Right atrium auricular region (tissue), 2 donors: Measurements from ENCODE around the gene CLCN5. TPM values are rescaled to one million over a fixed set of nuclear protein-coding genes. Genes with fewer than 3 reads are reported as not detected.

Source experiments
- DNase-seq: peaks from one replicate; pipeline ENCODE4 v3.0.0-alpha.2; 2019; ENCODE audit warnings: low spot score
- H3K27ac ChIP-seq, 2 donors: fragments of 200-600 bp; sonication (generic); 1 replicate in 1 of 2; 2 replicates in 1 of 2; pipeline ENCODE4 v1.5.1; 2016 to 2019
- H3K27me3 ChIP-seq, 2 donors: fragments of 200-600 bp; sonication (generic); one replicate each; pipeline versions ENCODE4 v1.5.1 to v1.6.0; 2017 to 2019
- H3K36me3 ChIP-seq: fragments of 200-600 bp; sonication (generic); one replicate; pipeline ENCODE4 v1.5.1; 2016
- H3K4me1 ChIP-seq, 2 donors: fragments of 200-600 bp; sonication (generic); one replicate each; pipeline versions ENCODE4 v1.5.1 to v1.6.0; 2017 to 2019
- H3K4me3 ChIP-seq, 2 donors: fragments of 200-600 bp; sonication (generic); 1 replicate in 1 of 2; 2 replicates in 1 of 2; pipeline ENCODE4 v1.5.1; 2017 to 2019; ENCODE audit warnings: mild to moderate bottlenecking in 1 of 2, moderate library complexity in 1 of 2
- H3K9me3 ChIP-seq, 2 donors: fragments of 200-600 bp; sonication (generic); one replicate each; pipeline ENCODE4 v1.5.1; 2019
- total RNA-seq, 2 donors: library from RNA; depleted of rRNA; stranded (reverse); fragments of >200 nt; gene quantifications; one replicate each; pipeline ENCODE4 v1.1.0, GENCODE V29; 2016
- TF ChIP-seq, protein P1 (sequence below), 2 donors: fragments of 200-600 bp; sonication (generic); IDR thresholded peaks; one replicate each; pipeline ENCODE4 v1.5.1; 2019; ENCODE audit warnings: antibody characterized with exemption in 2 of 2

CLCN5 gene
- total RNA-seq, 2 donors from 2014 or later = 1.9 to 3.1 TPM

DNA sequence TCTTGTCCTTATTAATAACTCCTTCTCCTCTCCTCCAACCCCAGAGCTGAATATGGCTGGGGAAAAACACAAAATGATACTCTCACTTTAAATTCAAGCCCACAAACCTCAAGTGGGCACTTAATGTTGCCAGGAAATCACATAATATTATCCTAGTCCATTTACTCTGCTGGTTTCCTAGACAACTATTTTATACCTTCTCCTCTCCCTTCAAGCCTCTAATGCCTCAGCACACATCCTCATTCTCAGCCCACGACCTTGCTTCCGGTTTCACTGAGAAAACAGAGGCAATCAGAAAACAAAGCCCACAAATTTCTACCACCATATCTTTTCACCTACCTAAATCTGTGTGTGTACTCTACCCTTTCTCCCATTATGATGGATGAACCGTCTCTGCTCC, 12.1 kb upstream of the CLCN5 start:
- Histone ChIP-seq H3K27ac (no peak overlapping the region), H3K4me1 (no peaks in the 10 kb centered on the region), H3K9me3 (peaks cover 0 to 2% of the 10 kb centered on the region in 2 donors), H3K4me3 (no peak overlapping the region), H3K27me3 (no peaks in the 10 kb centered on the region), H3K36me3 (no peaks in the 10 kb centered on the region)
- no peak for DNase-seq
- TF ChIP-seq, protein P1, sequence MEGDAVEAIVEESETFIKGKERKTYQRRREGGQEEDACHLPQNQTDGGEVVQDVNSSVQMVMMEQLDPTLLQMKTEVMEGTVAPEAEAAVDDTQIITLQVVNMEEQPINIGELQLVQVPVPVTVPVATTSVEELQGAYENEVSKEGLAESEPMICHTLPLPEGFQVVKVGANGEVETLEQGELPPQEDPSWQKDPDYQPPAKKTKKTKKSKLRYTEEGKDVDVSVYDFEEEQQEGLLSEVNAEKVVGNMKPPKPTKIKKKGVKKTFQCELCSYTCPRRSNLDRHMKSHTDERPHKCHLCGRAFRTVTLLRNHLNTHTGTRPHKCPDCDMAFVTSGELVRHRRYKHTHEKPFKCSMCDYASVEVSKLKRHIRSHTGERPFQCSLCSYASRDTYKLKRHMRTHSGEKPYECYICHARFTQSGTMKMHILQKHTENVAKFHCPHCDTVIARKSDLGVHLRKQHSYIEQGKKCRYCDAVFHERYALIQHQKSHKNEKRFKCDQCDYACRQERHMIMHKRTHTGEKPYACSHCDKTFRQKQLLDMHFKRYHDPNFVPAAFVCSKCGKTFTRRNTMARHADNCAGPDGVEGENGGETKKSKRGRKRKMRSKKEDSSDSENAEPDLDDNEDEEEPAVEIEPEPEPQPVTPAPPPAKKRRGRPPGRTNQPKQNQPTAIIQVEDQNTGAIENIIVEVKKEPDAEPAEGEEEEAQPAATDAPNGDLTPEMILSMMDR (IDR thresholded peaks at IDR 0.05) = no peak

DNA sequence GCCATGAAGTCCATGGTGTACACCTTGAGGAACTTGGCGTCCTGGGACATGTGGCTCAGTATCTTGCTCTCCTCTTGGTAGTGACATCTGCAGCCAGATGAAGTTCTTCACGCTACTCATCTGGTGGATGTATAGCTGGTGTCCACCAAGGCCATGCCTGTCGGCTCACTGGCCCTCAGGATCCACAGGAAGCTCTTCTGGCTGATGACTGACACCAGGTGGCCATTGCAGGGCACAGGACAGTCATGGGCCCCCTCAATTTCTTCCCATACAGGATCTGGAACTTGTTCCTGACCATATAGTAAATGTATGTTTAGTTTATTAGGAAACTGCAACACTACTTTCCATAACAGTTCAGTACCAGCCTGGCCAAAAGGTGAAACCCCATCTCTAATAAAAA, 10.3 kb upstream of the CLCN5 start:
- H3K4me3 ChIP-seq = no peak overlapping the region
- TF ChIP-seq, protein P1 (IDR thresholded peaks at IDR 0.05) = no peak
- H3K36me3 ChIP-seq = no peaks in the 10 kb centered on the region
- no peak for DNase-seq
- H3K27ac ChIP-seq = no peak overlapping the region
- no peaks in the 10 kb centered on the region for H3K9me3 ChIP-seq
- no peaks in the 10 kb centered on the region for H3K27me3 ChIP-seq
- H3K4me1 ChIP-seq = no peaks in the 10 kb centered on the region

DNA sequence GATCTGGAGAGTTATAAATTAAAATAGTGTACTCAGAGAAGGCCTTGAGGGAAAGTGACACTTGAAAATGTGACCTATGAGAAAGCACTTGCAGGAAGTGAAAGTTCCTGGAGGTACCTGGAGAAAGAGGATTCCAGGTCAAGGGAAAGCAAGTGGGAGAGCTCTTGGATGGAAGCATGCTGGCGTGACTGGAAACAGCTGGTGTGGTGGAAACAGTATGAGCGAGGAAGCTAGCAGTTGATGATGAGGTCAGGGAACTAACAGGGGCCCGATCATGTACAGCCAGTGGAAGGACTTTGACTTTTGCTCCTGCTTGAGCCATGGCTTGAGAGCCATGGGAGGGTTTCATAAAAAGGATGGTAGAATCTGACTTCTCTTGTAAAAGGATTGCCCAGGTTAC, 9.5 kb upstream of the CLCN5 start:
- DNase-seq = no peak
- no peaks in the 10 kb centered on the region for H3K36me3 ChIP-seq
- no peaks in the 10 kb centered on the region for H3K4me1 ChIP-seq
- TF ChIP-seq, protein P1 (IDR thresholded peaks at IDR 0.05) = no peak
- H3K27ac ChIP-seq = no peak overlapping the region
- no peaks in the 10 kb centered on the region for H3K9me3 ChIP-seq
- H3K27me3 ChIP-seq = no peaks in the 10 kb centered on the region
- no peak overlapping the region for H3K4me3 ChIP-seq

DNA sequence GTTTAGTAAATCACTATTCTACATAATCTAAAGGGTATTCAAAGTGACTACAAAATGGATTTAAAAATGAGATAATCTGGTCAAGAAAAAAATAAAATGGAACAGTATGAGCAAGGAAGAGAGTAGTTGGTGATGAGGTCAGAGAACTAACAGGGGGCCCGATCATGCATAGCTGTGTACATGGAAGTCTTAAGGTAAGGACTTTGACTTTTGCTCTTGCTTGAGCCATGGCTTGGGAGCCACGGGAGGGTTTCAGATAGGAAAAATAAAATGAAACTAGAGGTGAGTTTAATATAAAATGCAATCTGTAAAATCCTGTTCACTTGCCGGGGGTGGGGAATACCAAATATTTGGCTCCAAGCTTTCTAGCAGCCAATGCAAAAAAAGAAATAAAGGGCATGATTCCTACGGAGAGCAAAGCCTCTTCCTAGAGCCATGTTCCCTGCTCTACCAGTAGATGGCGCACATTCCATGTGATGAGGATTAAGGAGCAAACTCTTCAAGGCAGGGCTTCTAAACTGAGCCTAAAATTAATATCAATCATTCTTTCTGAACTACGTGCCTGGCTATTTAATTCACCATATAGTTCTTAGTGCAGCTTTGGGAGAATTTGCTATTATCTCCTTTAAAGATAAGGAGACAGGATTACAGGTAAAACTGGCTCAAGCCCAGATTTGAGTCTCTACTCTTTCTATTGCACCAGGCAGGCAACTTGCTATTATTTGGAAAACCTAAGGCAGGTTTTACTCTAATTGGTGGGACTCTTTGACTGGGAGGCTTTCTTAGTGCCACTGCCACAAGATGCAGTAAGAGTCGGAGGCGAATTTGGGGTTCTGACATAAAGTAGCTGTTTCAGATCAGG, 6.8 kb upstream of the CLCN5 start:
- Histone ChIP-seq H3K36me3 (no peaks in the 10 kb centered on the region), H3K9me3 (no peaks in the 10 kb centered on the region), H3K27me3 (no peaks in the 10 kb centered on the region), H3K4me3 (no peak overlapping the region), H3K4me1 (peaks cover 0 to 10% of the 10 kb centered on the region in 2 donors), H3K27ac (no peak overlapping the region)
- TF ChIP-seq, protein P1 (IDR thresholded peaks at IDR 0.05) = peak; percentile 80 to 89
- no peak for DNase-seq

DNA sequence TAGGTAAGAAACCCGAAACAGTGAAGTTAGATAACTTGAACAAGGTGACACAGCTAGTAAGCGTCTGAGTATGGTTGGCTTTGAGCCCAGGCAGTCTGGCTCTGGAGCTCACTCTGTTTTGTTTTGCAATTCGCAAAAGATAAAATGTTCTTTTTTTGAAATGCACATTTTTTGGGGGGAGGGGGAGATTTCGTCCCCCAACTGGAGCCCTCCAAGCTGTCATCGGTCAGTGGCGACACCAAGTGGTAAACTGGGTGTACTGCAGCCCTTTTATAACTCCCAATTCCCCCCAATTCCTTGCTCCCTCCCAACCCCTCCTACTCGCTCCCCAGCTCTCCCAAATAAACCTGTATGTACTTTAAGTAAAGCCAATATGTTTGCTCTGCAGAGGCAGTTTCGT, 2.8 kb upstream of the CLCN5 start:
- Histone ChIP-seq H3K27ac (peak overlapping the region in 1 of 2 donors; percentile 29), H3K36me3 (no peaks in the 10 kb centered on the region), H3K4me1 (peaks cover 0 to 10% of the 10 kb centered on the region in 2 donors), H3K27me3 (no peaks in the 10 kb centered on the region), H3K4me3 (no peak overlapping the region), H3K9me3 (no peaks in the 10 kb centered on the region)
- peak; percentile 71 for DNase-seq
- TF ChIP-seq, protein P1 (IDR thresholded peaks at IDR 0.05) = peak; percentile 79 to 86
